ENCODE measurements around the gene INSR. TPM values are rescaled to one million over a fixed set of nuclear protein-coding genes. Genes with fewer than 3 reads are reported as not detected.

Gene INSR
- total RNA-seq, 1 experiment from 2014 or later, result 22.6 TPM

GRCh38 chr19:7258041-7258839 lies 36.0 kb downstream of the INSR start:
- DNase-seq, result no peak
- no peaks in the 10 kb centered on the region for H3K9me3 ChIP-seq
- CTCF ChIA-PET, result no interaction called here
- Mint-ChIP-seq H3K4me1 (ENCODE audit: low read depth, unreplicated experiment) (peaks cover 20% of the 10 kb centered on the region), H3K27me3 (ENCODE audit: insufficient read depth, unreplicated experiment) (no peaks in the 10 kb centered on the region), H3K9me3 (ENCODE audit: unreplicated experiment) (no peaks in the 10 kb centered on the region), H3K36me3 (ENCODE audit: insufficient read depth, unreplicated experiment) (peaks cover 5% of the 10 kb centered on the region), H3K4me3 (ENCODE audit: unreplicated experiment) (no peak overlapping the region), H3K27ac (ENCODE audit: unreplicated experiment) (no peak overlapping the region)
- no peaks in the 10 kb centered on the region; the same call in 1 of the 2 replicates for H3K36me3 ChIP-seq (ENCODE audit: control insufficient read depth, insufficient read depth, low read length)
- H3K27me3 ChIP-seq (replicated peaks; ENCODE audit: control insufficient read depth, insufficient read depth, low read length), result no peaks in the 10 kb centered on the region
- no TSS peak for BruUV-seq (replicated peaks)
- H3K4me1 ChIP-seq, result peaks cover 20% of the 10 kb centered on the region
- POLR2A ChIA-PET, result interaction anchor here (0.7 kb wide), 1 partner anchor 188 kb away, joined by 3 read pairs; no protein-coding TSS in a partner anchor
- intact Hi-C loops (cut with micrococcal nuclease; ENCODE audit: unreplicated experiment), result no loop called here
- no peak overlapping the region for H3K4me3 ChIP-seq (ENCODE audit: low read depth, low read length)
- no peak for TF ChIP-seq CTCF (IDR thresholded peaks at IDR 0.05; ENCODE audit: insufficient read depth in 1 of 2, low read depth in 1 of 2, low read length in 1 of 2, severe bottlenecking in 1 of 2, unreplicated experiment in 1 of 2)

GRCh38 chr19:7257148-7258040 lies 36.8 kb downstream of the INSR start:
- peak; percentile 63 to 87 for DNase-seq
- Mint-ChIP-seq H3K36me3 (ENCODE audit: insufficient read depth, unreplicated experiment) (peaks cover 5% of the 10 kb centered on the region), H3K4me3 (ENCODE audit: unreplicated experiment) (no peak overlapping the region), H3K27me3 (ENCODE audit: insufficient read depth, unreplicated experiment) (no peaks in the 10 kb centered on the region), H3K27ac (ENCODE audit: unreplicated experiment) (peak overlapping the region; percentile 74), H3K4me1 (ENCODE audit: low read depth, unreplicated experiment) (peaks cover 20% of the 10 kb centered on the region), H3K9me3 (ENCODE audit: unreplicated experiment) (no peaks in the 10 kb centered on the region)
- Histone ChIP-seq H3K4me3 (ENCODE audit: low read depth, low read length) (no peak overlapping the region), H3K36me3 (ENCODE audit: control insufficient read depth, insufficient read depth, low read length) (no peaks in the 10 kb centered on the region; the same call in 1 of the 2 replicates), H3K4me1 (peaks cover 20% of the 10 kb centered on the region), H3K9me3 (no peaks in the 10 kb centered on the region), H3K27me3 (replicated peaks; ENCODE audit: control insufficient read depth, insufficient read depth, low read length) (no peaks in the 10 kb centered on the region)
- BruUV-seq (replicated peaks), result no TSS peak
- CTCF ChIA-PET, result interaction anchor here (0.6 to 0.7 kb wide), 2 partner anchors 14 to 249 kb away, joined by 3 to 6 read pairs; no protein-coding TSS in a partner anchor
- no peak for TF ChIP-seq CTCF (IDR thresholded peaks at IDR 0.05; ENCODE audit: insufficient read depth in 1 of 2, low read depth in 1 of 2, low read length in 1 of 2, severe bottlenecking in 1 of 2, unreplicated experiment in 1 of 2)
- POLR2A ChIA-PET, result no interaction called here
- intact Hi-C loops (cut with micrococcal nuclease; ENCODE audit: unreplicated experiment), result no loop called here

- no peak overlapping the region for H3K4me3 ChIP-seq (ENCODE audit: low read depth, low read length)
- H3K9me3 ChIP-seq, result no peaks in the 10 kb centered on the region
- H3K27me3 ChIP-seq (replicated peaks; ENCODE audit: control insufficient read depth, insufficient read depth, low read length), result no peaks in the 10 kb centered on the region
- BruUV-seq (replicated peaks), result no TSS peak
- H3K4me3 Mint-ChIP-seq (ENCODE audit: unreplicated experiment), result no peak overlapping the region
- no peak overlapping the region for H3K27ac Mint-ChIP-seq (ENCODE audit: unreplicated experiment)
- intact Hi-C loops (cut with micrococcal nuclease; ENCODE audit: unreplicated experiment), result no loop called here
- no peak for DNase-seq
- no peaks in the 10 kb centered on the region for H3K9me3 Mint-ChIP-seq (ENCODE audit: unreplicated experiment)
- peaks cover 20% of the 10 kb centered on the region for H3K4me1 Mint-ChIP-seq (ENCODE audit: low read depth, unreplicated experiment)
- H3K4me1 ChIP-seq, result peaks cover 20% of the 10 kb centered on the region
- ChIA-PET POLR2A (no interaction called here), CTCF (no interaction called here)
- TF ChIP-seq CTCF (IDR thresholded peaks at IDR 0.05; ENCODE audit: insufficient read depth in 1 of 2, low read depth in 1 of 2, low read length in 1 of 2, severe bottlenecking in 1 of 2, unreplicated experiment in 1 of 2), result no peak
- no peaks in the 10 kb centered on the region; the same call in 1 of the 2 replicates for H3K36me3 ChIP-seq (ENCODE audit: control insufficient read depth, insufficient read depth, low read length)
- H3K27me3 Mint-ChIP-seq (ENCODE audit: insufficient read depth, unreplicated experiment), result no peaks in the 10 kb centered on the region
- H3K36me3 Mint-ChIP-seq (ENCODE audit: insufficient read depth, unreplicated experiment), result peaks cover 5% of the 10 kb centered on the region
These were observed 38.6 kb downstream of the INSR start for GRCh38 chr19:7255631-7256030.

Data from Caco-2 (cell line).